Neural progenitor cell (in vitro differentiated cells): ENCODE measurements around the gene ZNF888. TPM values are rescaled to one million over a fixed set of nuclear protein-coding genes. Genes with fewer than 3 reads are reported as not detected.
A peak's percentile ranks its signal among the peaks of the same experiment; 100 is the strongest.
"Not testable (repeated sequence)": the region's sequence is repeated elsewhere in the genome, so short reads cannot be mapped to it uniquely, and the experiment has no call there.

ENCODE experiments used
- DNase-seq: peaks from one replicate; pipeline ENCODE4 v3.0.0-alpha.2; 2016; ENCODE audit warnings: low spot score
- H2AFZ ChIP-seq: fragments of 200-600 bp; sonication (generic); replicated peaks from 2 replicates; pipeline ENCODE4 v1.6.1; 2016; ENCODE audit warnings: antibody characterized with exemption
- H3F3A ChIP-seq: fragments of 200-600 bp; sonication (generic); 2 replicates; pipeline ENCODE4 v1.6.1; 2016; ENCODE audit warnings: antibody characterized with exemption, low read depth
- H3K27ac ChIP-seq: fragments of 200-600 bp; sonication (generic); 2 replicates; pipeline ENCODE4 v1.5.1; 2016; ENCODE audit warnings: mild to moderate bottlenecking
- H3K27me3 ChIP-seq: fragments of 200-600 bp; sonication (generic); 2 replicates; pipeline ENCODE4 v1.6.1; 2016; ENCODE audit warnings: mild to moderate bottlenecking, moderate library complexity
- H3K36me3 ChIP-seq: fragments of 200-600 bp; sonication (generic); 2 replicates; pipeline ENCODE4 v1.5.1; 2016
- H3K4me1 ChIP-seq: fragments of 200-600 bp; sonication (generic); 2 replicates; pipeline ENCODE4 v1.6.1; 2016; ENCODE audit warnings: mixed run types
- H3K4me2 ChIP-seq: fragments of 200-600 bp; sonication (generic); 2 replicates; pipeline ENCODE4 v1.6.1; 2016
- H3K4me3 ChIP-seq: fragments of 200-600 bp; sonication (generic); 2 replicates; pipeline ENCODE4 v1.5.1; 2016
- H3K79me2 ChIP-seq: fragments of 200-600 bp; sonication (generic); 2 replicates; pipeline ENCODE4 v1.6.1; 2016; ENCODE audit warnings: low read depth
- H3K9ac ChIP-seq: fragments of 200-600 bp; sonication (generic); 2 replicates; pipeline ENCODE4 v1.6.1; 2016
- H3K9me3 ChIP-seq: fragments of 200-600 bp; sonication (generic); 2 replicates; pipeline ENCODE4 v1.5.1; 2016; ENCODE audit warnings: low read depth
- H4K20me1 ChIP-seq: fragments of 200-600 bp; sonication (generic); 2 replicates; pipeline ENCODE4 v1.6.1; 2016; ENCODE audit warnings: low read depth
- H3K27ac Mint-ChIP-seq: 3 replicates; pipeline ENCODE4 v1.8.0; 2021; ENCODE audit warnings: mixed read lengths
- H3K27me3 Mint-ChIP-seq: 2 replicates; pipeline ENCODE4 v1.8.0; 2022; ENCODE audit warnings: low read depth, mild to moderate bottlenecking, inconsistent platforms, moderate library complexity, mixed read lengths; ENCODE audit not compliant: insufficient read depth
- H3K36me3 Mint-ChIP-seq: 3 replicates; pipeline ENCODE4 v1.8.0; 2021; ENCODE audit warnings: mixed read lengths
- H3K4me1 Mint-ChIP-seq: 3 replicates; pipeline ENCODE4 v1.8.0; 2021; ENCODE audit warnings: mixed read lengths
- H3K4me3 Mint-ChIP-seq: 3 replicates; pipeline ENCODE4 v1.8.0; 2021; ENCODE audit warnings: mild to moderate bottlenecking, moderate library complexity, mixed read lengths
- H3K9me3 Mint-ChIP-seq: 3 replicates; pipeline ENCODE4 v1.8.0; 2020; ENCODE audit warnings: mixed read lengths
- small RNA-seq: library from RNA; depleted of rRNA; stranded (forward); fragments of <200 nt; gene quantifications from one replicate; pipeline ENCODE3, GENCODE V24; 2015
- total RNA-seq: library from RNA; depleted of rRNA; stranded (reverse); fragments of >200 nt; gene quantifications from 2 replicates; pipeline ENCODE4 v1.2.3, GENCODE V29; 2015; ENCODE audit warnings: low replicate concordance

The ZNF888 gene
- total RNA-seq, 1 donor from 2014 or later: 11.6 TPM

DNA sequence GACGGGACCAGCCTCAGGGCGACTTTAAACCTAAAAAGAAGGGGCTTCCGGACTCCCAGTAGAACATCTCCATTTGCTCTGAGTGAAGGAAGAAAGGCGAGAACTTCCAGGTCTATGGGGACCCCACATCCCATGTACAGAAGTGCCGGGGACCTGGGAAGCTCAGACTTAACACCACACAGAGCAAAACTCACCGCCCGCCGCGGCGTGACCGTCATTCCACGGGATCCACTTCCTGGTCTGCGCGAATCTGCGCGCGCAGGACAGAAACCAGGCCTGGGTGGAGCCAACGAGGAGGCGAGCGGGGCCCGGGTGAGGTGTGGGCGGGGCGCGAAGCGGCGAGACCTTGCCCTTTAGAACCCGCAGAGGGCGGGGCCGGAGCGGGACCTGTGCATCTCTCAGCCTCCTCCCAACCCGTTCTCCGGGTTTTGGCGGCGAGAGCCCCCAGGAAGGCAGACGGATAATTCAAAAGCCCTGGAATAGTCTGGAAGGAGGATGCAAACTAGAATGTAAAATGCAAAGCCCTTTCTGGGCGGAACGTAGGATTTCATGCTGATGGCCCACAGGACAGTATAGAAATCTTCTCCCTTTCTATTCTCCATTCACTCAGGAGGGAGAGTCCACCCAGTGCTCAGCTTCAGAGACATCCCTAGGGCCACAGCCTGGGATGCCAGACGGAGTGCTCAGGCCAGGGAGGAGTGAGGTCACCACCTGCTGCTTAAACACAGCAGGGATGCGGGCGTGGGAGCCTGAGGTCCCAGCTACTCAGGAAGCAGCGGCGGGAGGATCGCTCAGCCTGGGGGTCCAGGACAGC lies 65.6 kb downstream of the ZNF888 start, which contains the start of gene ZNF468:
ZNF468 (minus strand) TSS at position 242 of the 814 bp plus-strand sequence. CDS start 3,347 bp downstream, outside the sequence.
- not testable (repeated sequence) for H4K20me1 ChIP-seq

DNA sequence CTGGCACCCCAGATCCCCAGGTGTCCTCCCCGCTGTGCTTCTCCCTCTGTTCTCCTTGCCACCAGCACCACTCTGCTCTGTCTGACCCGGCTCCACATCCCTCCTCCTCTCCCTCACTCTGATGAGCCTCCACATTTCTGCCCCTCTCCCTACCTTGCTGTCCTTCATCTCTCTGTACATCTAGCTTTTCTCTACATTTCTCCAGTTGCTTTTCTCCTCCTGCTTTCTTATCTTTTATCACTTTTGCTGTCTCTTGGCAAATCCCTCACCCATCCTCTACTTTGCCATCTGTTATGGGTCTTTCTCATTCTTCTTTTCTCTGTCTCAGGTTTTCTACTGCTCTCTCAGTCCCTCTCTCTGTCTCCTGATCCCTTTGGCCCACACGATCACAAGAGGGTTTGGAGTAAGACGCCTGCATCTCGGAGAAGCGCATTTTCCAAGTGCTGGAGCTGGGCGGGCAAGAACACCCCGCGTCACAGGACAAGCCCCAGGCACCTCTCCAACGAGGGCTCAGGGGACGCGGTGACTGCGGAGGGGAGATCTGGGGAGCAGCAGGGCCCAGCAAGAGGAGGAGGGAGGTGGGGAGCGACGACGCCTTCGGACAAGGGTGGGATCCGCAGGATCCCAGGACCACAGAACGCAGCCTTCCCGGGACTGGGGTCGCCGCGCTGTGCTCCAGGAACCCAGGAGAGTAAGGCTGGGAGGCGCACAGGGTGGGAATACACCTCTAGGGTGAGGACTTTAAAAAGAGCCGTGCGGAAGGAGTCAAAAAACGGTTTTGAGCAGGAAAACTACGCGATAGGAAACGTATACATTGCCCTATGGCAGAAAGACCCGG lies 66.5 kb downstream of the ZNF888 start:
- Mint-ChIP-seq H3K4me3 (peak overlapping the region; percentile 90), H3K36me3 (peaks cover 20% of the 10 kb centered on the region)
- Histone ChIP-seq H3K27me3 (peaks cover 19% of the 10 kb centered on the region), H3K4me2 (peak overlapping the region; percentile 78), H3K4me3 (peak overlapping the region; percentile 78), H2AFZ (peak overlapping the region; percentile 93)
- not testable (repeated sequence) for H3K79me2 ChIP-seq, H3K36me3 ChIP-seq, H3K4me1 ChIP-seq, H3K4me1 Mint-ChIP-seq, H3K9me3 Mint-ChIP-seq, H3F3A ChIP-seq, H3K9me3 ChIP-seq, H3K9ac ChIP-seq, H3K27ac Mint-ChIP-seq, H4K20me1 ChIP-seq, H3K27me3 Mint-ChIP-seq, H3K27ac ChIP-seq
- peak; percentile 23 for DNase-seq

More for the DNA sequence above, 65.6 kb downstream of the ZNF888 start, which contains the start of gene ZNF468:
- H3F3A ChIP-seq, H3K4me1 Mint-ChIP-seq, H3K27ac ChIP-seq, H3K27ac Mint-ChIP-seq, H3K79me2 ChIP-seq, H3K9ac ChIP-seq, H3K9me3 ChIP-seq, H3K36me3 ChIP-seq, H3K4me1 ChIP-seq, H3K9me3 Mint-ChIP-seq, H3K27me3 Mint-ChIP-seq: not testable (repeated sequence)
- Histone ChIP-seq H3K4me3 (peak within 1 kb of the TSS; percentile 78), H3K4me2 (peak within 1 kb of the TSS; percentile 78), H2AFZ (peak within 1 kb of the TSS; percentile 93), H3K27me3 (peaks cover 19% of the 10 kb centered on the region)
- H3K36me3 Mint-ChIP-seq: peaks cover 17% of the 10 kb centered on the region
- peak within 1 kb of the TSS; percentile 90 for H3K4me3 Mint-ChIP-seq
- peak; percentile 73 for DNase-seq

Small RNA genes lying within 50 kb of the gene (small RNA-seq; reads per million reads assigned to genes)
- 0.09 reads per million for gene ZNF320

Other genes with a start within 250 kb of the ZNF888 start
- gene ZNF611, start 188.4 kb downstream of the ZNF888 start, total RNA-seq: 12.5 and 19.9 TPM in 2 replicates
- 2.7 and 3.5 TPM in 2 replicates for gene ZNF600, start 136.6 kb downstream of the ZNF888 start, total RNA-seq
- gene ZNF28, start 101.8 kb downstream of the ZNF888 start, total RNA-seq: 24.1 and 37.6 TPM in 2 replicates
- gene ZNF468, start 65.8 kb downstream of the ZNF888 start, total RNA-seq: 30.4 and 40.7 TPM in 2 replicates
- gene ZNF320, start 25.8 kb downstream of the ZNF888 start, total RNA-seq: 30.1 and 35.5 TPM in 2 replicates
- 22.9 and 27.7 TPM in 2 replicates for gene ZNF816, start 39.5 kb upstream of the ZNF888 start, total RNA-seq
- not detected in 2 replicates for gene ERVV-1, start 90.5 kb upstream of the ZNF888 start, total RNA-seq
- gene ERVV-2, start 121.3 kb upstream of the ZNF888 start, total RNA-seq: 0.06 TPM in 1 of 2 replicates, not detected in the other
- 78.3 and 86.0 TPM in 2 replicates for gene ZNF160, start 180.0 kb upstream of the ZNF888 start, total RNA-seq
- gene ZNF415, start 209.5 kb upstream of the ZNF888 start, total RNA-seq: 20.3 and 23.9 TPM in 2 replicates
- gene ZNF347, start 235.6 kb upstream of the ZNF888 start, total RNA-seq: 15.2 and 19.9 TPM in 2 replicates